ENCODE results near the gene ZP3. TPM values are rescaled to one million over a fixed set of nuclear protein-coding genes. Genes with fewer than 3 reads are reported as not detected.
"Not testable (repeated sequence)": the region's sequence is repeated elsewhere in the genome, so short reads cannot be mapped to it uniquely, and the experiment has no call there.

ZP3 gene
- not detected for polyA plus RNA-seq (2013, experiment 1 of 2)
- polyA plus RNA-seq (2013, experiment 2 of 2), result not detected

DNA sequence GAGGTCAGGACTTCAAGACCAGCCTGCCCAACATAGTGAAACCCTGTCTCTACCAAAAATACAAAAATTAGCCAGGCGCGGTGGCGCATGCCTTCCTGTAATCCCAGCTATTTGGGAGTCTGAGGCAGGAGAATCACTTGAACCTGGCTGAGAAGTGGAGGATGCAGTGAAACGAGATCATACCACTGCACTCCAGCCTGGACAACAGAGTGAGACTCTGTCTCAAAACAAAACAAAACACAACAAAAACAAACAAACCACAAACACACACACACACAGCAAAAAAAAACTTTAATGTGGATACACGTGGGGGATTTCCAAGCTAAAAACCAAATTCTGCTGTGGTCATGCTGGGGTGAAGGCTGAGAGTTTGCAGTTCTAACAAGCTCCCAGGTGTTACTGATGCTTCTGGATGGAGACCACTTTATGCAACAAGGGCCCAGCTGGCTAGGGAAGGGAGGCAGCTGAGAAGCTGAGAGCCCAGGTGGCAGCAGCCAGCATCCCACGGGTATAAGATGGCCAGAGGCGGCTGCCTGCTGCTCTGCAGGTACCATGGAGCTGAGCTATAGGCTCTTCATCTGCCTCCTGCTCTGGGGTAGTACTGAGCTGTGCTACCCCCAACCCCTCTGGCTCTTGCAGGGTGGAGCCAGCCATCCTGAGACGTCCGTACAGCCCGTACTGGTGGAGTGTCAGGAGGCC lies at the start of gene ZP3:
TSS of gene ZP3 (plus strand) at position 538 of the 699 bp plus-strand sequence. CDS start at position 553, 15 bp downstream.
- 89% methylated on average over 10 of the region's 10 CpGs for WGBS
- H3K36me3 ChIP-seq (ENCODE audit: insufficient read depth, low read length), result no peaks in the 10 kb centered on the region
- no peak within 1 kb of the TSS; the same call in 1 of the 2 replicates for H3K27ac ChIP-seq (ENCODE audit: low read depth, low read length)
- no peaks in the 10 kb centered on the region for H3K27me3 ChIP-seq (ENCODE audit: insufficient read depth, low read length)
- H3K4me3 ChIP-seq (ENCODE audit: low read length), result no peak within 1 kb of the TSS
- H3K4me1 ChIP-seq (ENCODE audit: insufficient read depth, low read length), result peaks cover 11% of the 10 kb centered on the region
- no peak within 1 kb of the TSS for H3K9ac ChIP-seq (ENCODE audit: low read depth, low read length)
- H3K9me3 ChIP-seq (ENCODE audit: insufficient read depth, low read depth, low read length), result no peaks in the 10 kb centered on the region

DNA sequence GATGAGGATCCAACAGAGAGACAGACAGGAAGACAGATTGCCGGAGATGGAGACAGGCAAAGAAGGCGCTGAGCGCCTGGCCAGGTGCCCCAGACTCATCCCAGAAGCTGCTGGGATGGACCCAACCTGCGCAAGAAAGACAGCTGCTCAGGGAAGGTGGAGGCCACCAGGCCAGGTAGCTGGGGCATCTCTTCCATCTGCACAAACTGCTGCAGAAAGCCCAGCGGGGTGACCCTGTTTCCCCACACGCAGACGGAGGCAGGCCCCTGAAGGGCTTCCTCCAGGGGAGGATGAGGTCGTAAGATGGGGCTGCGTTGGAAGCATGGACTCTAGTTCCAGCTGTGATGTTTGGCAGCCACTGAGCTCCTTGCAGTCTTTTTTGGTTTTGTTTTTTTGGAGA lies 49.5 kb upstream of the ZP3 start:
- no peak overlapping the region for H3K27ac ChIP-seq (ENCODE audit: low read depth, low read length)
- no peaks in the 10 kb centered on the region for H3K4me1 ChIP-seq (ENCODE audit: insufficient read depth, low read length)
- H3K9me3 ChIP-seq (ENCODE audit: insufficient read depth, low read depth, low read length), result no peaks in the 10 kb centered on the region
- no peaks in the 10 kb centered on the region for H3K27me3 ChIP-seq (ENCODE audit: insufficient read depth, low read length)
- no peaks in the 10 kb centered on the region for H3K36me3 ChIP-seq (ENCODE audit: insufficient read depth, low read length)
- 90% methylated on average over 9 of the region's 9 CpGs for WGBS
- H3K9ac ChIP-seq (ENCODE audit: low read depth, low read length), result no peak overlapping the region
- H3K4me3 ChIP-seq (ENCODE audit: low read length), result no peak overlapping the region

DNA sequence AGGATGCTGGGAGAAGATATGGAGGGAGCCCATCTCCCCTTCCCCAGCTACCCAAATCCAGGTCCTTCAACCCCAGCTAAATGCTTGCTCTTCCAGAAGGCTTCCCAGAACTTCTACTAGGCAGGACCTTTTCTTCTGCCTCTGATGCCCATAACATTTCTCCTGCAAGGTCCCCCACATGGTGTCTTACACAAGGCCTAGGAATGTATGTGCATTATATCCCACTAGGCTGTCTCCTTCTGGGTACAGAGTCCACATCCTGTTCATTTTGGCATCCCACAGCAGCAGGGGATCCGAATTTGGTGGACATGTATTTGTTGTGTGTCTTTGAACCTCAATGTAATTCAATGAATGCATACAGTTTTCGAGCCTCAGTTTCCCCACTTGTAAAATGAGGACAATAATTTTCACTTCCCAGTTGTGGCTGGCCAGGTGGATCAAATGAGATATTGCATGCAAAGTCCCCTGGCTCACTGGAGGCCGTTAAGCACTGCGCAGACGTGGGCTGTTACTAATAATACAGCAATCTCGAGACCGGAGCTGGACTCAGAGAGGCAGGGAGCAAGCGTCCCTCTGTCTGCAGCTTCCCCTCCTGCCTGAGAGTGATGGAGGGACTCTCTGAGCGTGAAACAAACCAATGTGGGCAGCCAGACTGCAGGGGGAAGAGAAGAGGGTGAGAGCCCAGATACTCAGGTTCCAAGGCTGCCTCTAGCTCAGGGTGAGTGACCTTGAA lies 47.4 kb upstream of the ZP3 start:
- no peaks in the 10 kb centered on the region for H3K4me1 ChIP-seq (ENCODE audit: insufficient read depth, low read length)
- H3K9ac ChIP-seq (ENCODE audit: low read depth, low read length), result no peak overlapping the region
- H3K36me3 ChIP-seq (ENCODE audit: insufficient read depth, low read length), result no peaks in the 10 kb centered on the region
- H3K27me3 ChIP-seq (ENCODE audit: insufficient read depth, low read length), result no peaks in the 10 kb centered on the region
- no peak overlapping the region for H3K27ac ChIP-seq (ENCODE audit: low read depth, low read length)
- H3K9me3 ChIP-seq (ENCODE audit: insufficient read depth, low read depth, low read length), result no peaks in the 10 kb centered on the region
- no peak overlapping the region for H3K4me3 ChIP-seq (ENCODE audit: low read length)
- WGBS, result 92% methylated on average over 9 of the region's 9 CpGs

DNA sequence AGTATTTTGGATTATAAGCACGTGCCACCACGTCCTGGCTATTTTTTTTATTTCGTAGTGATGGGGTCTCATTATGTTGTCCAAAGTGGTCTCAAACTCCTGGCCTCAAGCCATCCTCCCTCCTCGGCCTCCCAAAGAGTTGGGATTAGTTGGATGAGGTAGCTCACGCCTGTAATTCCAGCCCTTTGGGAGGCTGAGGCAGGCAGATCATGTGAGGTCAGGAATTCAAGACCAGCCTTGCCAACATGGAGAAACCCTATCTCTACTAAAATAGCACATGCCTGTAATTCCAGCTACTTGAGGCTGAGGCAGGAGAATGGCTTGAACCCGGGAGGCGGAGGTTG lies 44.2 kb upstream of the ZP3 start:
- Histone ChIP-seq H3K4me3 (ENCODE audit: low read length) (peak overlapping the region; percentile 46; the same call in 1 of the 2 replicates), H3K4me1 (ENCODE audit: insufficient read depth, low read length) (no peaks in the 10 kb centered on the region)

DNA sequence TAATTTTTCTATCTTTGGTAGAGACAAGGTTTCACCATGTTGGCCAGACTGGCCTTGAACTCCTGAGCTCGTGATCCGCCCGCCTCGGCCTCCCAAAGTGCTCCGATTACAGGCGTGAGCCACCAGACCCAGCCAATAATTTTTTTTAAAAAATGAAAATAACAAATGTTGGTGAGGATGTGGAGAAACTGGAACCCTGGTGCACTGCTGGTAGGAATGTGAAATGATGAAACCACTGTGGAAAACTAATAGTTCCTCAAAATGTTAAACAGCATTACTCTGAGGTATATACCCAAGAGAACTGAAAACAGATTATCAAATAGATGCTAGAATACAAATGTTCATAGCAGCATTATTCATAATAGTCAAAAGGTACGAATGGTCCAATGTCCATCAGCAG lies 42.9 kb upstream of the ZP3 start:
- no peak overlapping the region for H3K27ac ChIP-seq (ENCODE audit: low read depth, low read length)
- no peak overlapping the region for H3K4me3 ChIP-seq (ENCODE audit: low read length)
- no peaks in the 10 kb centered on the region for H3K4me1 ChIP-seq (ENCODE audit: insufficient read depth, low read length)
- 96% methylated on average over 7 of the region's 7 CpGs for WGBS
- H3K9ac ChIP-seq (ENCODE audit: low read depth, low read length), result no peak overlapping the region
- H3K36me3 ChIP-seq (ENCODE audit: insufficient read depth, low read length), result no peaks in the 10 kb centered on the region
- no peaks in the 10 kb centered on the region for H3K9me3 ChIP-seq (ENCODE audit: insufficient read depth, low read depth, low read length)
- H3K27me3 ChIP-seq (ENCODE audit: insufficient read depth, low read length), result no peaks in the 10 kb centered on the region

More for the DNA sequence above, 44.2 kb upstream of the ZP3 start:
- Histone ChIP-seq H3K9me3 (ENCODE audit: insufficient read depth, low read depth, low read length) (no peaks in the 10 kb centered on the region), H3K36me3 (ENCODE audit: insufficient read depth, low read length) (no peaks in the 10 kb centered on the region), H3K9ac (ENCODE audit: low read depth, low read length) (peak overlapping the region; percentile 43; the same call in 1 of the 2 replicates), H3K27me3 (ENCODE audit: insufficient read depth, low read length) (no peaks in the 10 kb centered on the region), H3K27ac (ENCODE audit: low read depth, low read length) (peak overlapping the region; percentile 53; the same call in 1 of the 2 replicates)
- WGBS, result 84% methylated on average over 7 of the region's 7 CpGs

DNA sequence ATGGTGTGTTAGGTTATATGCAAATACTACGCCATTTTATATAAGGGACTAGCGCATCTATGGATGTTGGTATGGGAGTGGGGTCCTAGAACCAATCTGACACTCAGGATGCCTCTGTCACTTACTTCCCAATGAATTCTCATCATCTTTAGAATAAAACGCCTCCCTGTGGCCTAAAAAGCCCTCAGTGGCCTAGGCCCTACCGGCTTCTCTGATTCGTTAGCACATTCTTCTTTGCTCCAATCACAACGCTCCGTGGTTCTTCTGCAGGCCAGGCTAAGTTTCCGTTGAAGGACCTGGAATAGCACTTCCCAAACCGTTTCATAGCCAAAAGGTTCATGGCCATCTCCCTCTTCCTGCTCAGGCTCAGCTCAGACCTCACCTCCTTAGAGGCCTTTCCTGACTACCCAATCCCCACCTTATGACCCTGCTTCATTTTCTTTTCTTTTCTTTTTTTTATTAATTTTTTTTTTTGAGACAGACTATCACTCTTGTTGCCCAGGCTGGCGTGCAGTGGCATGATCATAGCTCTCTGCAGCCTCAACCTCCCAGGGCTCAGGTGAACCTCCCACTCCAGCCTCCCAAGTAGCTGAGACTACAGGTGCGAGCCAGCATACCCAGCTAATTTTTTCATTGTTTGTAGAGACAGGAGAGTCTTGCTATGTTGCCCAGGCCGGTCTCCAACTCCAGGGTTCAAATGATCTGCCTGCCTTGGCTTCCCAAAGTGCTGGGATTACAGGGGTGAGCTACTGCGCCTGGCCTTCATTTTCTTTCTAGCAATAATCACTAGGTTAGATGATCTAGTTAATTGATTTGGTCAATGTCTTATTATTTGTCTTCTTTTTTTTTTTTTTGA lies 41.4 kb upstream of the ZP3 start:
- H3K9ac ChIP-seq (ENCODE audit: low read depth, low read length), result no peak overlapping the region
- H3K27ac ChIP-seq (ENCODE audit: low read depth, low read length), result no peak overlapping the region
- no peaks in the 10 kb centered on the region for H3K36me3 ChIP-seq (ENCODE audit: insufficient read depth, low read length)
- H3K4me3 ChIP-seq (ENCODE audit: low read length), result no peak overlapping the region
- no peaks in the 10 kb centered on the region for H3K4me1 ChIP-seq (ENCODE audit: insufficient read depth, low read length)
- no peaks in the 10 kb centered on the region for H3K27me3 ChIP-seq (ENCODE audit: insufficient read depth, low read length)
- WGBS, result 60% methylated on average over 13 of the region's 13 CpGs
- H3K9me3 ChIP-seq (ENCODE audit: insufficient read depth, low read depth, low read length), result no peaks in the 10 kb centered on the region

DNA sequence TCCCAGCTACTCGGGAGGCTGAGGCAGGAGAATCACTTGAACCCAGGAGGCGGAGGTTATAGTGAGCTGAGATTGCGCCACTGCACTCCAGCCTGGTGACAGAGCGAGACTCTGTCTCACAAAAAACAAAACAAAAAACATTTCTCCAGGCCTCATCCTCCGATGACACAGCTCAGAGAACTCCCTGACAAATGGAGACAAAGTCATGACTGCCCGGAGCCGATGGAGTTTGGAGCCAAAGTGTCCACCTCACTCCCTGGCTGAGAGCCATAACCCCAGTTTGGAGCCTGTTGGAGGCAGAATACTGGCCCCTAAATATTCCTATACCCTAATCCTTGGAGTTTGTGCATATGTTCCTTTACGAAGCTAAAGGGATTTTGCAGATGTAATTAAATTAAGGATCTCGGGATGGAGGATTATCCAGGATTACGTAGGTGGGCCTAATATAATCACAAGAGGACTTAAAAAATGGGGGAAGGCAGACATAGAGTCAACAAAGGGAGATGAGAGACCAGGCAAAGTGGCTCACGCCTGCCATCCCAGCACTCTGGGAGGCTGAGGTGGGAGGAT lies 38.0 kb upstream of the ZP3 start:
- Histone ChIP-seq H3K9ac (ENCODE audit: low read depth, low read length) (no peak overlapping the region), H3K36me3 (ENCODE audit: insufficient read depth, low read length) (no peaks in the 10 kb centered on the region), H3K27ac (ENCODE audit: low read depth, low read length) (no peak overlapping the region), H3K4me3 (ENCODE audit: low read length) (no peak overlapping the region), H3K27me3 (ENCODE audit: insufficient read depth, low read length) (no peaks in the 10 kb centered on the region), H3K9me3 (ENCODE audit: insufficient read depth, low read depth, low read length) (no peaks in the 10 kb centered on the region), H3K4me1 (ENCODE audit: insufficient read depth, low read length) (0 out of 2 replicates have a peak, but pooled peaks cover 5% of the 10 kb centered on the region)
- 93% methylated on average over 11 of the region's 11 CpGs for WGBS

DNA sequence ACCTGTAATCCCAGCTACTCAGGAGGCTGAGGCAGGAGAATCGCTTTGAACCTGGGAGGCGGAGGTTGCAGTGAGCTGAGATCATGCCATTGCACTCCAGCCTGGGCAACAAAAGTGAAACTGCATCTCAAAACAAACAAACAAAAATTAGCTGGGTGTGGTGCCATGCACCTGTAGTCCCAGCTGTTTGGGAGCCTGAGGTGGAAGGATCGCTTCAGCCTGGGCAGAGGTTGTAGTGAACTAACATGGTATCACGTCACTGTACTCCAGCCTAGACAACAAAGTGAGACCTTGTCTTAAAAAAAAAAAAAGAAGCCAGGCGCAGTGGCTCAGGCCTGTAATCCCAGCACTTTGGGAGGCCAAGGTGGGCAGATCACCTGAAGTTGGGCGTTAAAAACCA lies 37.0 kb upstream of the ZP3 start:
- not testable (repeated sequence) for H3K4me1 ChIP-seq (ENCODE audit: insufficient read depth, low read length); H3K9ac ChIP-seq (ENCODE audit: low read depth, low read length); H3K4me3 ChIP-seq (ENCODE audit: low read length); H3K9me3 ChIP-seq (ENCODE audit: insufficient read depth, low read depth, low read length); H3K27me3 ChIP-seq (ENCODE audit: insufficient read depth, low read length); H3K36me3 ChIP-seq (ENCODE audit: insufficient read depth, low read length); H3K27ac ChIP-seq (ENCODE audit: low read depth, low read length)
- 95% methylated on average over 6 of the region's 6 CpGs for WGBS

DNA sequence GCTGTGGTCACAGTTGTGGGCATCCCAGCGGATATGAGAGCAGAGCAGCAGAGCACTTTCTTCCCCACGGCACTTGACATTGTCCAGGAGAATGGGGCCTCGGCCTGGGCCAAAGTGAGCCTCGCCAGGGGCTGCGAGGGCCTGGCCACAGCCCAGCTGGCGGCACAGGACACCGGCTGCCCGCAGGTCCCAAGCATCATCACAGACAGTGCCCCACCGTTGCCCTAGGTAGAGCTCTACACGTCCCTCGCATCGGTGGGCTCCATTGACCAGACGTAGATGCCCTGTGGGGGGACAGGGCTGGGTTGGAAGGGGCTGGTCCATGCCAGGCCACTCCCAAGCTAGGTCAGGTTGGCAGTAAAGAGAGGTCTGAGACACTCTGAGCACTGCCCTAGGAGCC lies 34.7 kb upstream of the ZP3 start:
- Histone ChIP-seq H3K9me3 (ENCODE audit: insufficient read depth, low read depth, low read length) (no peaks in the 10 kb centered on the region), H3K4me1 (ENCODE audit: insufficient read depth, low read length) (peaks cover 8% of the 10 kb centered on the region; the same call in 1 of the 2 replicates)
- 96% methylated on average over 13 of the region's 13 CpGs for whole genome bisulfite sequencing

DNA sequence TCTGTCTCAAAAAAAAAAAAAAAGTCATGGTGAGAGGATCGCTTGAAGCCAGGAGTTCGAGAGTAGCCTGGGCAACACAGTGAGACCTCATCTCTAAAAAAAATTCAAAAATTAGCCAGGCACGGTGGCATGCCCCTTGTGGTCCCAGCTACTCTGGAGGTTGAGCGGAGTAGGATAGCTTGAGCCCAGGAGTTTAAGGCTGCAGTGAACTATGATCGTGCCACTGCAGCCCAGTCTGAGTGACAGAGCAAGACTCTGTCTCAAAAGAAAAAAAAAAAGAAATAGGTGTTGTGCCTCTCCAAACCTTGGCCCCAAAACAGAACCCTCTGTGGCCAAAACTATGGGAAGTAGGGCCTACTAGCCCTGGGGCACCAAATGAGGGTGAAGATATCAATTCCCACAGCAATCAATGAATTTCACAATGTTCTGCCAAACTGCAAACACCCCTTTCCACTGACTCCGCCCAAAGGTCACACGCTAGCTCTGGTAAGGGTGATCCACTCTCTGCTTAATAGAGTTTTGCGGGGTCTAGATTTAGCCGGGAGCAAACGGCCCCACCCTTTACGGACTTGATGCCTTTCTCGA lies 32.1 kb upstream of the ZP3 start:
- Histone ChIP-seq H3K4me1 (ENCODE audit: insufficient read depth, low read length) (peaks cover 16% of the 10 kb centered on the region; the same call in 1 of the 2 replicates), H3K27me3 (ENCODE audit: insufficient read depth, low read length) (no peaks in the 10 kb centered on the region), H3K27ac (ENCODE audit: low read depth, low read length) (no peak overlapping the region), H3K4me3 (ENCODE audit: low read length) (peak overlapping the region; percentile 69), H3K36me3 (ENCODE audit: insufficient read depth, low read length) (no peaks in the 10 kb centered on the region), H3K9ac (ENCODE audit: low read depth, low read length) (no peak overlapping the region), H3K9me3 (ENCODE audit: insufficient read depth, low read depth, low read length) (no peaks in the 10 kb centered on the region)
- 43% methylated on average over 12 of the region's 12 CpGs for WGBS

More for the DNA sequence above, 34.7 kb upstream of the ZP3 start:
- H3K36me3 ChIP-seq (ENCODE audit: insufficient read depth, low read length), result no peaks in the 10 kb centered on the region
- no peaks in the 10 kb centered on the region for H3K27me3 ChIP-seq (ENCODE audit: insufficient read depth, low read length)
- H3K27ac ChIP-seq (ENCODE audit: low read depth, low read length), result no peak overlapping the region
- no peak overlapping the region for H3K4me3 ChIP-seq (ENCODE audit: low read length)
- no peak overlapping the region for H3K9ac ChIP-seq (ENCODE audit: low read depth, low read length)
